ENCODE results near the gene DUSP2. TPM values are rescaled to one million over a fixed set of nuclear protein-coding genes. Genes with fewer than 3 reads are reported as not detected.
"Not testable (repeated sequence)": the region's sequence is repeated elsewhere in the genome, so short reads cannot be mapped to it uniquely, and the experiment has no call there.

The DUSP2 gene
- total RNA-seq, 1 donor: 891 TPM

GRCh38 chr2:96170626-96171025, 25.4 kb upstream of the DUSP2 start:
- Histone ChIP-seq H3K27me3 (ENCODE audit: insufficient read depth, low read length) (no peaks in the 10 kb centered on the region), H3K4me1 (ENCODE audit: insufficient read depth, low read length) (no peaks in the 10 kb centered on the region), H3K9me3 (ENCODE audit: low read depth, low read length) (no peaks in the 10 kb centered on the region), H3K4me3 (ENCODE audit: low read length) (no peak overlapping the region)

GRCh38 chr2:96169868-96170507, 24.7 kb upstream of the DUSP2 start:
- Histone ChIP-seq H3K9me3 (ENCODE audit: low read depth, low read length) (no peaks in the 10 kb centered on the region), H3K4me3 (ENCODE audit: low read length) (no peak overlapping the region), H3K4me1 (ENCODE audit: insufficient read depth, low read length) (peaks cover 2% of the 10 kb centered on the region), H3K27me3 (ENCODE audit: insufficient read depth, low read length) (no peaks in the 10 kb centered on the region)

- H3K9me3 ChIP-seq (ENCODE audit: low read depth, low read length): no peaks in the 10 kb centered on the region
- H3K4me3 ChIP-seq (ENCODE audit: low read length): no peak overlapping the region
- peaks cover 27% of the 10 kb centered on the region for H3K4me1 ChIP-seq (ENCODE audit: insufficient read depth, low read length)
- no peaks in the 10 kb centered on the region for H3K27me3 ChIP-seq (ENCODE audit: insufficient read depth, low read length)
Measured at GRCh38 chr2:96167407-96168013, 22.3 kb upstream of the DUSP2 start.

- H3K9me3 ChIP-seq (ENCODE audit: low read depth, low read length): no peaks in the 10 kb centered on the region
- H3K4me1 ChIP-seq (ENCODE audit: insufficient read depth, low read length): peaks cover 33% of the 10 kb centered on the region
- H3K4me3 ChIP-seq (ENCODE audit: low read length): no peak overlapping the region
- H3K27me3 ChIP-seq (ENCODE audit: insufficient read depth, low read length): no peaks in the 10 kb centered on the region
Measured at GRCh38 chr2:96164459-96165184, 19.4 kb upstream of the DUSP2 start.

- Histone ChIP-seq H3K27me3 (ENCODE audit: insufficient read depth, low read length) (no peaks in the 10 kb centered on the region), H3K4me3 (ENCODE audit: low read length) (no peak overlapping the region)
Measured at GRCh38 chr2:96163768-96164429, 18.7 kb upstream of the DUSP2 start.

DNA sequence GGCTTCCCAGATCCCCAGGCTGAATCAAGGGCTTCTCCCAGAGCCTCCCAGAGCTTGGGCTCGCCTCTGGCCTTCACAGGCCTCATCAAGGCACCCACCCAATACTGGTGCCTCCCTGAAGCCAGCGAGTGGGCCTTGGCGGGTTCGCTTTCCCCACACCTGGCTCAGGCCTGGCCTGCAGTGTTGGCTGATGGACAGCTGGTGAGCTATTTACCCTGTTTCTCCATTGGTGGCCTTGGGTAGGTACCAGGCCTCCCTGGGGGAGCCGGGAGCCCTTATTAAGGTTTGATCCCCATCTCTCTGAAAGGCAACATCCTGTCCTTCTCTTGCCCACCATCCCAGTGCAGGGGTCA, 18.2 kb upstream of the DUSP2 start:
- Histone ChIP-seq H3K4me1 (ENCODE audit: insufficient read depth, low read length) (peaks cover 42% of the 10 kb centered on the region), H3K4me3 (ENCODE audit: low read length) (no peak overlapping the region), H3K27me3 (ENCODE audit: insufficient read depth, low read length) (no peaks in the 10 kb centered on the region), H3K9me3 (ENCODE audit: low read depth, low read length) (no peaks in the 10 kb centered on the region)

More at GRCh38 chr2:96163768-96164429, 18.7 kb upstream of the DUSP2 start:
- H3K4me1 ChIP-seq (ENCODE audit: insufficient read depth, low read length): peaks cover 37% of the 10 kb centered on the region
- H3K9me3 ChIP-seq (ENCODE audit: low read depth, low read length): no peaks in the 10 kb centered on the region

- H3K9me3 ChIP-seq (ENCODE audit: low read depth, low read length): no peaks in the 10 kb centered on the region
Measured at GRCh38 chr2:96161898-96162297, 16.7 kb upstream of the DUSP2 start.

DNA sequence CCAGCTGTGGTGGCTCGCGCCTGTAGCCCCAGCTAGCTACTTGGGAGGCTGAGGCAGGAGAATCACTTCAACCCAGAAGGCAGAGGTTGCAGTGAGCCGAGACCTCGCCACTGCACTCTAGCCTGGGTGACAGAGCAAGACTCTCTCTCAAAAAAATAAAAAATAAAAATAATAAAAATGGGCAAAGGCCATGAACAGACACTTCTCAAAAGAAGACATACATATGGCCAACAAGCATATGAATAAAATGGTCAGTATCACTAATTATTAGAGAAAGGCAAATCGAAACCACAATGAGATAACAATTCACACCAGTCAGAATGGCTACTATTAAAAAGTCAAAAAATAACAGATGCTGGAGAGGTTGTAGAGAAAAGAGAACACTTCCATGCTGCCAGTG, 15.1 kb upstream of the DUSP2 start:
- H3K4me3 ChIP-seq (ENCODE audit: low read length); H3K9me3 ChIP-seq (ENCODE audit: low read depth, low read length); H3K27me3 ChIP-seq (ENCODE audit: insufficient read depth, low read length): not testable (repeated sequence)
- H3K4me1 ChIP-seq (ENCODE audit: insufficient read depth, low read length): peaks cover 69% of the 10 kb centered on the region

More at GRCh38 chr2:96161898-96162297, 16.7 kb upstream of the DUSP2 start:
- no peak overlapping the region for H3K4me3 ChIP-seq (ENCODE audit: low read length)
- no peaks in the 10 kb centered on the region for H3K27me3 ChIP-seq (ENCODE audit: insufficient read depth, low read length)
- H3K4me1 ChIP-seq (ENCODE audit: insufficient read depth, low read length): peaks cover 57% of the 10 kb centered on the region

- Histone ChIP-seq H3K4me3 (ENCODE audit: low read length) (no peak overlapping the region), H3K27me3 (ENCODE audit: insufficient read depth, low read length) (no peaks in the 10 kb centered on the region), H3K4me1 (ENCODE audit: insufficient read depth, low read length) (peaks cover 59% of the 10 kb centered on the region), H3K9me3 (ENCODE audit: low read depth, low read length) (no peaks in the 10 kb centered on the region)
Measured at GRCh38 chr2:96159084-96159830, 14.0 kb upstream of the DUSP2 start.

GRCh38 chr2:96158554-96158940, 13.3 kb upstream of the DUSP2 start:
- Histone ChIP-seq H3K4me3 (ENCODE audit: low read length) (no peak overlapping the region), H3K4me1 (ENCODE audit: insufficient read depth, low read length) (peaks cover 52% of the 10 kb centered on the region), H3K27me3 (ENCODE audit: insufficient read depth, low read length) (no peaks in the 10 kb centered on the region), H3K9me3 (ENCODE audit: low read depth, low read length) (no peaks in the 10 kb centered on the region)

DNA sequence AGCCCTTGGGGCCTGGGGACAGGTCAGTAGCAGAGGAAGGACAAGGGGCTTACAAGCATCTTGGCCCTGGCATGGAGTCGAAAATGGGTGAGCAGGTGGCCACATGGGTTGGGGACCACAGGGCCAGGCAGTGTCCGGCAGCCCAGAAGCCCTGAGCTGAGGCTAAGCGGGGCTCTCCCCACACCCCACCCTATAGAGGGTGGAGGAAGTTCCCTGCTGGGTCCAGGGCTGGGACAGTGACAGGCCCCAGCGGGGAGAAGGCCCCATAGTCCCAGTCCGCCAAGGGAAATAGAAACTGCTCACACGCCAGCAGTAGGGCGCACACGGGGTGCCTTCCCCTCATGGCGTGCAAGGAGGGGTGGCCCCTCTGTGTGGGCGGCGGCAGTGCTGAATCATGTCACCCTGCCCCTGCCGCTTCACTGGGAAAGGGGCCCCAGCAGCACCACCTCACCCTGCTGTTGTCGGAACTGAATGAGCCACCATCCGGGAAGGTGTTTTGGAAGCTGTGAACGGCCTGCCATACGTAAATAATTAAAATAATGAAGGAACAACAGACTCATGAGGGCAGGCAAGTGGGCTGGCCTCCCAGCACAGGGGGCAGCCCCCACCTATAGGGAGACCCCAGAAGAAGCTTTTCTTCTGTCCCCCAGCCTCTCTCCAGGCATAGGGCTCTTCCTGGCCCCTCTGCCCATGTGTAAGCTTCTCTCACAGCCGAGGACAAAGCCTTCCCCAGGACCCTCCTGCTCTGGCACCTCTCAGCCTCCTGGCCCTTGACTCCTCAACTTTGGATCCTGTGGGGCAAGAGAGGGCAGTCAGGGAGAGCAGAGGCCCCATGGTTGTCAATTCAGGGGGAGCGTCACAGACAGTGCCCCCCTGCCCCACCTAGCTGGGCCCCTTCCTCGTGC, 12.7 kb upstream of the DUSP2 start:
- no peaks in the 10 kb centered on the region for H3K9me3 ChIP-seq (ENCODE audit: low read depth, low read length)
- no peaks in the 10 kb centered on the region for H3K27me3 ChIP-seq (ENCODE audit: insufficient read depth, low read length)
- peaks cover 46% of the 10 kb centered on the region for H3K4me1 ChIP-seq (ENCODE audit: insufficient read depth, low read length)
- H3K4me3 ChIP-seq (ENCODE audit: low read length): no peak overlapping the region

- H3K4me3 ChIP-seq (ENCODE audit: low read length): no peak overlapping the region
- no peaks in the 10 kb centered on the region for H3K27me3 ChIP-seq (ENCODE audit: insufficient read depth, low read length)
- H3K9me3 ChIP-seq (ENCODE audit: low read depth, low read length): no peaks in the 10 kb centered on the region
- peaks cover 39% of the 10 kb centered on the region for H3K4me1 ChIP-seq (ENCODE audit: insufficient read depth, low read length)
Measured at GRCh38 chr2:96156926-96157648, 11.8 kb upstream of the DUSP2 start.

DNA sequence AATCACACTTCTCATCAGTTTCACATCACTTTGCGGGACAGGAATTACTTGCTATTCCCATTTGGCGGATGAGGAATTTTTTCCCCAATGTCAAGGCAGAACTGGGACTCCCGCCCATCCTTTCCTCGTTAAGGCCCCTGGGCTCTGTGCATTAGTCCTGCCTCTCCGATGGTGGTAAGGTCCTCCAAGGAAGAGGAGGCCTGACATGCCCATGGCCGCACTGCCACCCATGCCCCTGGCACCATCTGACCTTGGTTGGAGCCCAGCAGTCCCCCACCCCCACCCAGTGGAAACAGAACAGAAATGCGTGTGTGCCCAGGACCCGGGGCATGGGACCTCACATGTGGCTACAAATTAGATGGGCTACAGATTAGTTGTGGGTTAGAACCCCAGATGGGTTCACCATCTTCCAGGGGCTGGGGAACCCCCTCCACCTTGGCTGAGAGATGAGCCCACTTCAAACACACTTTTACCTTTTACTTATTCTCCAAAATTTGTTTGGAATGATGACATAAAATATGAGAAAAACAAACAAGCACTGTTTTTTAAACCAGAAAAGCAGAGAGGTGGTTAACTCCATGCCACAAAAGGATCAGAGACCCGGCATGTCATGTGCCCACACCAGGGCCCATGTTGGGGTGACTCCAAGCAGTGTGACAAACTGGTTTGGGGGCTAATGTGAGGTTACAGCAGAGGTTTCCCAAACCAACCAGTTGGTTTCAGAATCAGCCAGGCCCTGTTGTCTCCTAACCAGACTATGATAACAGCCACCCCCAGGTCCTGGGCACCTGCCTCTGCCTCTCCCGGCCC, 11.0 kb upstream of the DUSP2 start:
- no peaks in the 10 kb centered on the region for H3K27me3 ChIP-seq (ENCODE audit: insufficient read depth, low read length)
- no peak overlapping the region for H3K4me3 ChIP-seq (ENCODE audit: low read length)
- H3K9me3 ChIP-seq (ENCODE audit: low read depth, low read length): no peaks in the 10 kb centered on the region
- H3K4me1 ChIP-seq (ENCODE audit: insufficient read depth, low read length): peaks cover 41% of the 10 kb centered on the region
